Measurements from ENCODE around the gene OR10R2.

Gene OR10R2

DNA sequence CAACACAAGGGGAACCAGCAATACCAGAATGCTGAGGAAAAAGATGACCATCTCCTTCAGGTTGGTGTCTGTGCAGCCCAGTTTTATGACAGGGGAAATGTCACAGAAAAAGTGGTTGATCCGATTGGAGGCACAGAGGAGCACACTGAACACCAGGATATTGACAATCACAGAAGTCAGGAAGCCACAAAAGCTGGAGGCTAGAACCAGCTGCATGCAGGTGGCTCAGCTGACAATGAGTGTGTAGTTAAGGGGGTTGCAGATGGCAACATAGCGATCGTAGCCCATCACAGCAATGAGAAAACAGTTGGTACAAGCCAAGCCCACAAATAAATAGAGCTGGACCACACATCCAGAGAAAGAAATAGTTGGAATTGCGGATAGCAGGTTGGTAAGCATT lies 26.6 kb upstream of the OR10R2 start:
- no peak for TF ChIP-seq CTCF (IDR thresholded peaks at IDR 0.05)
- H3K4me2 ChIP-seq (ENCODE audit: low read length): no peak overlapping the region
- no peak overlapping the region for H2AFZ ChIP-seq
- no peak overlapping the region for H3K9ac ChIP-seq
- no peaks in the 10 kb centered on the region for H3K4me1 ChIP-seq
- no peaks in the 10 kb centered on the region for H3K79me2 ChIP-seq
- H3K27ac ChIP-seq: no peak overlapping the region
- no peaks in the 10 kb centered on the region for H3K36me3 ChIP-seq (ENCODE audit: control insufficient read depth, insufficient read depth, low read length)
- no peaks in the 10 kb centered on the region for H3K9me3 ChIP-seq (ENCODE audit: control insufficient read depth, low read length)
- H3K4me3 ChIP-seq (ENCODE audit: low read depth, low read length): no peak overlapping the region
- H3K27me3 ChIP-seq (ENCODE audit: control insufficient read depth, insufficient read depth, low read length): no peaks in the 10 kb centered on the region

- no peak overlapping the region for H3K9ac ChIP-seq
Measured at GRCh38 chr1:158454537-158454936, 17.5 kb upstream of the OR10R2 start.

DNA sequence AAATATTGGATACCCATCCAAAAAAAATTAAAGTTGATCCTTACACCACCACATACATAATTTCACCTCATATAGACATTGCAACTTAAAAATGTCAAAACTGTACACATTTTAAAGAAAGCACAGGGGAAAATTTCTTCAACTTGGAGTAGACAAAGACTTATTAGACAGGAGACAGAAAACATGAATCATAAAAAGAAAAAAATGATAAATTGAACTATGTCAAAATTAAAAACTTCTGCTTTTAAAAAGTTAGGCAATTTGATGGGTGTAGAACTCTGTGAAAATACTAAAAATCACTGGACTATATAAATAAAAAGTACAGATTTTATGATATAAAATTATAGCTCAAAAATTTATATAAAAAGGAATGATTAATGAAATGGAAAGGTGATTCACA lies 14.8 kb upstream of the OR10R2 start:
- TF ChIP-seq CTCF (IDR thresholded peaks at IDR 0.05): no peak
- no peaks in the 10 kb centered on the region for H3K27me3 ChIP-seq (ENCODE audit: control insufficient read depth, insufficient read depth, low read length)
- H3K9ac ChIP-seq: no peak overlapping the region
- no peaks in the 10 kb centered on the region for H3K79me2 ChIP-seq
- no peaks in the 10 kb centered on the region for H3K36me3 ChIP-seq (ENCODE audit: control insufficient read depth, insufficient read depth, low read length)
- H3K27ac ChIP-seq: no peak overlapping the region
- H3K4me3 ChIP-seq (ENCODE audit: low read depth, low read length): no peak overlapping the region
- no peaks in the 10 kb centered on the region for H3K9me3 ChIP-seq (ENCODE audit: control insufficient read depth, low read length)
- no peak overlapping the region for H2AFZ ChIP-seq
- H3K4me2 ChIP-seq (ENCODE audit: low read length): no peak overlapping the region
- no peaks in the 10 kb centered on the region for H3K4me1 ChIP-seq

More at GRCh38 chr1:158454537-158454936, 17.5 kb upstream of the OR10R2 start:
- Histone ChIP-seq H3K9me3 (ENCODE audit: control insufficient read depth, low read length) (peaks cover 3% of the 10 kb centered on the region), H3K4me3 (ENCODE audit: low read depth, low read length) (no peak overlapping the region), H3K36me3 (ENCODE audit: control insufficient read depth, insufficient read depth, low read length) (no peaks in the 10 kb centered on the region), H3K79me2 (no peaks in the 10 kb centered on the region), H3K27me3 (ENCODE audit: control insufficient read depth, insufficient read depth, low read length) (no peaks in the 10 kb centered on the region), H2AFZ (no peak overlapping the region), H3K4me1 (no peaks in the 10 kb centered on the region), H3K27ac (no peak overlapping the region), H3K4me2 (ENCODE audit: low read length) (no peak overlapping the region)
- TF ChIP-seq CTCF (IDR thresholded peaks at IDR 0.05): no peak

DNA sequence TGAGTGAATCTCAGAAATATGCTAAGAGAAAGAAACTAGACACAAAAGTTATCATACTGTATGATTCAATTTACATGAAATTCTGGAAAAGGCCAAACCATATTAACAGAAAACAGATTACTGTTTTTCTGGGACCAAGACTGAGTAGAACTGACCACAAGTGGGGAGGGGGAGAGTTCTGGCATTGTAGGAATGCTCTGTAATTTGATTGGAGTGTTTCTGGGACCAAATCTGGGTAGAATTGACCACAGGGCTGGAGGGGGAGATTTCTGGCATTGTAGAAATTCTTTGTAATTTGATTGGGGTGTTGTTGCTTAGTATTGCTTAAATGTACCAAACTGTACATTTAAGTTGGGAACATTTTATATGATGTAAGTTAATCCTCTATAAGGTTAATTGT lies 13.8 kb upstream of the OR10R2 start:
- Histone ChIP-seq H3K79me2 (no peaks in the 10 kb centered on the region), H2AFZ (no peak overlapping the region), H3K36me3 (ENCODE audit: control insufficient read depth, insufficient read depth, low read length) (no peaks in the 10 kb centered on the region), H3K27ac (no peak overlapping the region), H3K4me3 (ENCODE audit: low read depth, low read length) (no peak overlapping the region), H3K9me3 (ENCODE audit: control insufficient read depth, low read length) (no peaks in the 10 kb centered on the region), H3K27me3 (ENCODE audit: control insufficient read depth, insufficient read depth, low read length) (no peaks in the 10 kb centered on the region), H3K4me1 (no peaks in the 10 kb centered on the region), H3K4me2 (ENCODE audit: low read length) (no peak overlapping the region), H3K9ac (no peak overlapping the region)
- no peak for TF ChIP-seq CTCF (IDR thresholded peaks at IDR 0.05)

GRCh38 chr1:158461534-158461933 lies 10.5 kb upstream of the OR10R2 start, which contains the start of gene OR10K1:
OR10K1 (plus strand) TSS chr1:158461834; CDS start chr1:158465562, 3,728 bp downstream.
- no peaks in the 10 kb centered on the region for H3K36me3 ChIP-seq (ENCODE audit: control insufficient read depth, insufficient read depth, low read length)
- no peak within 1 kb of the TSS for H3K27ac ChIP-seq
- no peaks in the 10 kb centered on the region for H3K27me3 ChIP-seq (ENCODE audit: control insufficient read depth, insufficient read depth, low read length)
- no peaks in the 10 kb centered on the region for H3K4me1 ChIP-seq
- no peaks in the 10 kb centered on the region for H3K79me2 ChIP-seq
- TF ChIP-seq CTCF (IDR thresholded peaks at IDR 0.05): no peak
- H3K4me2 ChIP-seq (ENCODE audit: low read length): no peak within 1 kb of the TSS
- H3K9me3 ChIP-seq (ENCODE audit: control insufficient read depth, low read length): no peaks in the 10 kb centered on the region
- no peak within 1 kb of the TSS for H3K9ac ChIP-seq
- no peak within 1 kb of the TSS for H3K4me3 ChIP-seq (ENCODE audit: low read depth, low read length)
- H2AFZ ChIP-seq: no peak within 1 kb of the TSS

Measured in parathyroid adenoma (tissue), 2 donors.